B cell (primary cell): Measurements from ENCODE around the gene TMEM53. TPM values are rescaled to one million over a fixed set of nuclear protein-coding genes. Genes with fewer than 3 reads are reported as not detected.

Source experiments
- ATAC-seq: fragments of 200-7000 bp; cut with Tn5 transposase; one replicate; pipeline ENCODE4 v1.10.0; 2021; ENCODE audit warnings: low read depth, mild to moderate bottlenecking, moderate number of reproducible peaks, moderate library complexity
- CTCF ChIA-PET: fragments of 350-600 bp; sonication (Branson Sonifier 250); formaldehyde crosslinking; loops from one replicate; lab custom pipeline; 2021; ENCODE audit warnings: antibody characterized with exemption, inconsistent platforms; lab: Charles Lee
- POLR2A ChIA-PET: fragments of 350-600 bp; sonication (Branson Sonifier 250); formaldehyde crosslinking; loops from one replicate; lab custom pipeline; 2021; ENCODE audit warnings: antibody characterized with exemption; lab: Charles Lee
- DNase-seq: peaks from one replicate; pipeline ENCODE4 v3.0.0; 2013
- H2AFZ ChIP-seq: 2 replicates; pipeline ENCODE4 v1.6.1; 2012; ENCODE audit warnings: mild to moderate bottlenecking, low read depth, low read length; ENCODE audit not compliant: insufficient read depth, poor library complexity, severe bottlenecking
- H3K27ac ChIP-seq, 2 donors: 1 replicate in 1 of 2; 2 replicates in 1 of 2; pipeline ENCODE4 v1.5.1; 2012 to 2013; ENCODE audit warnings: low read length in 2 of 2, mild to moderate bottlenecking in 2 of 2, moderate library complexity in 1 of 2
- H3K27me3 ChIP-seq, 4 experiments: fragments of 200-600 bp in 1 of 4; sonication (generic) in 1 of 4; replicated peaks in 1 of 4; 1 replicate in 2 of 4; 2 replicates in 2 of 4; pipeline versions ENCODE4 v1.6.1 to v1.7.0; 2013 to 2016; ENCODE audit warnings: low read length in 3 of 4, mild to moderate bottlenecking in 2 of 4, mixed read lengths in 1 of 4, moderate library complexity in 1 of 4; ENCODE audit not compliant: insufficient read depth in 4 of 4, control insufficient read depth in 3 of 4; ENCODE audit errors: control extremely low read depth in 1 of 4
- H3K36me3 ChIP-seq, 2 experiments: replicated peaks in 1 of 2; 1 replicate in 1 of 2; 2 replicates in 1 of 2; pipeline versions ENCODE4 v1.6.1 to v1.7.1; 2013; ENCODE audit warnings: low read length in 1 of 2; ENCODE audit not compliant: insufficient read depth in 2 of 2, control insufficient read depth in 1 of 2; ENCODE audit errors: control extremely low read depth in 1 of 2, extremely low read depth in 1 of 2
- H3K4me1 ChIP-seq, 2 donors: fragments of 200-600 bp in 1 of 2; sonication (generic) in 1 of 2; 1 replicate in 1 of 2; 2 replicates in 1 of 2; pipeline versions ENCODE4 v1.5.1 to v1.6.1; 2013 to 2017; ENCODE audit warnings: low read length in 2 of 2; ENCODE audit not compliant: control insufficient read depth in 2 of 2, insufficient read depth in 2 of 2
- H3K4me2 ChIP-seq: replicated peaks from 2 replicates; pipeline ENCODE3; 2012; ENCODE audit warnings: mild to moderate bottlenecking, low read depth, low read length; ENCODE audit not compliant: poor library complexity, severe bottlenecking
- H3K4me3 ChIP-seq, 5 experiments: fragments of 200-600 bp in 1 of 5; sonication (generic) in 1 of 5; 1 replicate in 3 of 5; 2 replicates in 2 of 5; pipeline versions ENCODE4 v1.5.1 to v1.7.0; 2011 to 2016; ENCODE audit warnings: low read length in 4 of 5, mild to moderate bottlenecking in 4 of 5, low read depth in 2 of 5, control low read depth in 1 of 5, moderate library complexity in 1 of 5; ENCODE audit not compliant: insufficient read depth in 1 of 5; ENCODE audit errors: control extremely low read depth in 1 of 5, extremely low read depth in 1 of 5
- H3K79me2 ChIP-seq: fragments of 200-600 bp; sonication (generic); one replicate; pipeline ENCODE4 v1.6.0; 2016; ENCODE audit warnings: low read length; ENCODE audit not compliant: control insufficient read depth, insufficient read depth
- H3K9ac ChIP-seq: fragments of 200-600 bp; sonication (generic); 2 replicates; pipeline ENCODE4 v1.6.1; 2017; ENCODE audit warnings: mild to moderate bottlenecking, low read length, moderate library complexity
- H3K9me3 ChIP-seq, 3 donors: one replicate each; pipeline versions ENCODE4 v1.6.1 to v1.7.1; 2013; ENCODE audit warnings: low read length in 2 of 3; ENCODE audit not compliant: control insufficient read depth in 2 of 3, insufficient read depth in 1 of 3; ENCODE audit errors: control extremely low read depth in 1 of 3
- H4K20me1 ChIP-seq: 2 replicates; pipeline ENCODE4 v1.6.0; 2012; ENCODE audit warnings: mild to moderate bottlenecking, low read length; ENCODE audit not compliant: insufficient read depth, control insufficient read depth, poor library complexity, severe bottlenecking
- H3K27ac Mint-ChIP-seq: one replicate; pipeline ENCODE4 v1.8.0; 2021; ENCODE audit warnings: mixed read lengths
- H3K27me3 Mint-ChIP-seq: one replicate; pipeline ENCODE4 v1.8.0; 2021; ENCODE audit warnings: mixed read lengths
- H3K4me1 Mint-ChIP-seq: one replicate; pipeline ENCODE4 v1.8.0; 2021; ENCODE audit warnings: mixed read lengths
- H3K4me3 Mint-ChIP-seq: one replicate; pipeline ENCODE4 v1.8.0; 2021; ENCODE audit warnings: mixed read lengths
- H3K9me3 Mint-ChIP-seq: one replicate; pipeline ENCODE4 v1.8.0; 2022; ENCODE audit warnings: mixed read lengths; ENCODE audit not compliant: insufficient read depth
- CTCF ChIP-seq: fragments of 200-600 bp; IDR thresholded peaks from one replicate; pipeline ENCODE4 v1.8.0; 2022; ENCODE audit warnings: antibody characterized with exemption, mild to moderate bottlenecking
- EZH2 ChIP-seq: IDR thresholded peaks from 2 replicates; pipeline ENCODE4 v1.6.1; 2012; ENCODE audit warnings: borderline replicate concordance, low read depth, mild to moderate bottlenecking, moderate library complexity, low read length; ENCODE audit not compliant: insufficient read depth, poor library complexity, severe bottlenecking
- WGBS: methylation state at CpG from one replicate; pipeline ENCODE4 v1.1.5; 2013; ENCODE audit warnings: missing lambda C conversion rate; ENCODE audit not compliant: insufficient coverage; 5-methylcytosine and 5-hydroxymethylcytosine counted together
- intact Hi-C: fragments of 100-400 bp; cut with micrococcal nuclease; formaldehyde crosslinking; loops from one replicate; pipeline ENCODE4 v1.10.0; 2022
- polyA plus RNA-seq: library from polyadenylated mRNA; depleted of rRNA; stranded (reverse); fragments of >200 nt; gene quantifications from 2 replicates; pipeline ENCODE4 v1.2.3, GENCODE V29; 2012
- total RNA-seq, 2 donors: library from RNA; stranded (reverse); fragments of 120-200 nt in 1 of 2; gene quantifications; 1 replicate in 1 of 2; 2 replicates in 1 of 2; pipeline versions ENCODE4 v1.2.3 to v1.2.4, GENCODE V29; 2013 to 2022

Gene TMEM53
- total and polyA plus RNA-seq, 2 donors (not counting 1 experiment from before 2014, with no cell fraction given) = 6.5 to 6.8 TPM

GRCh38 chr1:44682883-44683265 lies 8.6 kb upstream of the TMEM53 start:
- H3K9ac ChIP-seq = no peak overlapping the region
- TF ChIP-seq CTCF (no peak), EZH2 (no peak)
- peaks cover 12% of the 10 kb centered on the region for H3K4me1 Mint-ChIP-seq
- intact Hi-C loops = no loop called here
- no peak for ATAC-seq
- H3K4me2 ChIP-seq = no peak overlapping the region
- H3K4me3 Mint-ChIP-seq = no peak overlapping the region
- no peak overlapping the region for H2AFZ ChIP-seq
- no peak overlapping the region for H3K4me3 ChIP-seq
- no peaks in the 10 kb centered on the region for H4K20me1 ChIP-seq
- no peaks in the 10 kb centered on the region for H3K79me2 ChIP-seq
- no peaks in the 10 kb centered on the region for H3K36me3 ChIP-seq
- ChIA-PET CTCF (interaction anchor here (1.4 kb wide), 2 partner anchors 28 to 30 kb away, joined by 4 to 5 read pairs; no protein-coding TSS in a partner anchor), POLR2A (no interaction called here)
- no peak overlapping the region for H3K27ac Mint-ChIP-seq
- peaks cover 6% of the 10 kb centered on the region in 2 donors for H3K4me1 ChIP-seq
- no peaks in the 10 kb centered on the region for H3K27me3 Mint-ChIP-seq
- H3K9me3 Mint-ChIP-seq = no peaks in the 10 kb centered on the region
- no peak overlapping the region for H3K27ac ChIP-seq
- no peaks in the 10 kb centered on the region for H3K9me3 ChIP-seq
- no peaks in the 10 kb centered on the region for H3K27me3 ChIP-seq
- no peak for DNase-seq
- WGBS = 100% methylated on average over 3 of the region's 3 CpGs

- H3K27ac Mint-ChIP-seq = no peak overlapping the region
- CTCF ChIA-PET = interaction anchor here (1.4 to 1.7 kb wide), 2 partner anchors 30 to 31 kb away, joined by 3 to 4 read pairs; no protein-coding TSS in a partner anchor
- H3K4me2 ChIP-seq = no peak overlapping the region
These were observed 7.9 kb upstream of the TMEM53 start for GRCh38 chr1:44681905-44682882.

More at GRCh38 chr1:44681905-44682882, 7.9 kb upstream of the TMEM53 start:
- 98% methylated on average over 9 of the region's 14 CpGs for WGBS
- Histone ChIP-seq H3K27ac (no peak overlapping the region), H3K27me3 (no peaks in the 10 kb centered on the region), H3K9me3 (no peaks in the 10 kb centered on the region), H4K20me1 (no peaks in the 10 kb centered on the region), H3K4me3 (no peak overlapping the region), H3K9ac (no peak overlapping the region), H3K79me2 (no peaks in the 10 kb centered on the region), H3K36me3 (no peaks in the 10 kb centered on the region), H2AFZ (no peak overlapping the region), H3K4me1 (peaks cover 6 to 7% of the 10 kb centered on the region in 2 donors)
- no peak for TF ChIP-seq CTCF
- TF ChIP-seq EZH2 = no peak
- no peak overlapping the region for H3K4me3 Mint-ChIP-seq
- intact Hi-C loops = no loop called here
- no peaks in the 10 kb centered on the region for H3K27me3 Mint-ChIP-seq
- POLR2A ChIA-PET = no interaction called here
- peaks cover 12% of the 10 kb centered on the region for H3K4me1 Mint-ChIP-seq
- H3K9me3 Mint-ChIP-seq = no peaks in the 10 kb centered on the region
- ATAC-seq (no peak), DNase-seq (no peak)
